Right lobe of liver (tissue), 4 donors: ENCODE results near the gene PCDHAC2.

Source experiments
- POLR2A ChIP-seq: fragments of 450-650 bp; IDR thresholded peaks from one replicate; pipeline ENCODE4 v1.6.1; 2017; ENCODE audit warnings: antibody characterized with exemption, mild to moderate bottlenecking
- TF ChIP-seq, protein P1 (sequence below), 4 donors: fragments of 200-600 bp in 3 of 4; fragments of 450-650 bp in 1 of 4; IDR thresholded peaks; one replicate each; pipeline versions ENCODE4 v1.5.1 to v1.8.0; 2016 to 2022; ENCODE audit warnings: antibody characterized with exemption in 4 of 4, mild to moderate bottlenecking in 2 of 4
- donor health status: DM: no; HTN: no; CAD: no.
- donor health status: DM: no; HTN: no; CAD: no.
- donor health status: DM: no; HTN: yes; CAD: no.

DNA sequence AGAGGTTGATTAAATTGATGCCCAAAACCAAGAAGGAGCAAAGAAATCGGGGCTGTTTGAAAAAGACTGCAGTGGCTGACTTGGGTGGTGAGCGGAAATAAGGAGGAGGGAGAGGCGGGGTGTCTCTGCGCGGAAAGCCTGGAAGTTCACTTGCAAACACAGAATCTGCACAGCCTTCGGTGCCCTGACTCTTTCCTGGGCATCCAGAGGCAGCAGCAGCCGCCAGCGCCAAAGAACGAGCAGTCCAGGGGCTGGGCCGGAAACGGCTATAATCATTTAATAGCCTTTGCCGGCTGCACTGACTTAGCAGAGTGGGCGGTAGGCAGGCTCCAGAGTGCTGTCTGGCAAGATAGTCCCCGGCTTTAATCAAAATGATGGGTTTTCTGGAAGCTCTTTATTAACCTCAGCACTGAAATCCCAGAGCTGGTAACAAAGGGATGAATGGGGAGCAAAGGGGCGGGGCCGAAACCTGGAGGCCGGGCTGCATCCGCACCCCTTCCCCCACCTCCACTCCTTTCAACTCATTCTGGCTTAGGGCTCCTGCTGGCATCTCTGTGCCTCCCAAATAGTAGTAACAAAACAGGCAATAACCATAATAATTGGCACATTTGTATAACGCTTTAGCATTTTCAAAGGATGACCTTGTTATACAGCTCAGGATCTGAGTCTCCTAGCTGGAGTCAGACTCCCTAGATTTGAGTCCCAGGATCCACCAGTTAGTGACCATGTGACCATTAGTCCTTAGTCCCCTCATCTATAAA, 35.7 kb downstream of the PCDHAC2 start:
- no peak for TF ChIP-seq POLR2A
- TF ChIP-seq, protein P1, sequence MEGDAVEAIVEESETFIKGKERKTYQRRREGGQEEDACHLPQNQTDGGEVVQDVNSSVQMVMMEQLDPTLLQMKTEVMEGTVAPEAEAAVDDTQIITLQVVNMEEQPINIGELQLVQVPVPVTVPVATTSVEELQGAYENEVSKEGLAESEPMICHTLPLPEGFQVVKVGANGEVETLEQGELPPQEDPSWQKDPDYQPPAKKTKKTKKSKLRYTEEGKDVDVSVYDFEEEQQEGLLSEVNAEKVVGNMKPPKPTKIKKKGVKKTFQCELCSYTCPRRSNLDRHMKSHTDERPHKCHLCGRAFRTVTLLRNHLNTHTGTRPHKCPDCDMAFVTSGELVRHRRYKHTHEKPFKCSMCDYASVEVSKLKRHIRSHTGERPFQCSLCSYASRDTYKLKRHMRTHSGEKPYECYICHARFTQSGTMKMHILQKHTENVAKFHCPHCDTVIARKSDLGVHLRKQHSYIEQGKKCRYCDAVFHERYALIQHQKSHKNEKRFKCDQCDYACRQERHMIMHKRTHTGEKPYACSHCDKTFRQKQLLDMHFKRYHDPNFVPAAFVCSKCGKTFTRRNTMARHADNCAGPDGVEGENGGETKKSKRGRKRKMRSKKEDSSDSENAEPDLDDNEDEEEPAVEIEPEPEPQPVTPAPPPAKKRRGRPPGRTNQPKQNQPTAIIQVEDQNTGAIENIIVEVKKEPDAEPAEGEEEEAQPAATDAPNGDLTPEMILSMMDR (IDR thresholded peaks at IDR 0.05) = no peak
